Measurements from ENCODE around the gene MZB1.
"Not testable (repeated sequence)": the region's sequence is repeated elsewhere in the genome, so short reads cannot be mapped to it uniquely, and the experiment has no call there.

The MZB1 gene

GRCh38 chr5:139392678-139393496, 3.2 kb upstream of the MZB1 start:
- no peak for DNase-seq (ENCODE audit: low spot score)

GRCh38 chr5:139392324-139392677, 2.6 kb upstream of the MZB1 start:
- DNase-seq (ENCODE audit: low spot score): no peak

- DNase-seq (ENCODE audit: low spot score): no peak
Measured at GRCh38 chr5:139391570-139392323, 2.0 kb upstream of the MZB1 start.

- no peak for DNase-seq (ENCODE audit: low spot score)
Measured at GRCh38 chr5:139390639-139391569, 1.2 kb upstream of the MZB1 start.

- no peak for DNase-seq (ENCODE audit: low spot score)
Measured at GRCh38 chr5:139388198-139388821, 1.4 kb downstream of the MZB1 start.

- no peak for DNase-seq (ENCODE audit: low spot score)
Measured at GRCh38 chr5:139387611-139388197, 2.0 kb downstream of the MZB1 start.

- DNase-seq (ENCODE audit: low spot score): not testable (repeated sequence)
Measured at GRCh38 chr5:139386956-139387355, 2.8 kb downstream of the MZB1 start.

- DNase-seq (ENCODE audit: low spot score): no peak
Measured at GRCh38 chr5:139386050-139386438, 3.7 kb downstream of the MZB1 start.

GRCh38 chr5:139385061-139386049, 4.4 kb downstream of the MZB1 start:
- peak; percentile 55 for DNase-seq (ENCODE audit: low spot score)

- no peak for DNase-seq (ENCODE audit: low spot score)
Measured at GRCh38 chr5:139384591-139385051, 5.1 kb downstream of the MZB1 start.

- no peak for DNase-seq (ENCODE audit: low spot score)
Measured at GRCh38 chr5:139383993-139384590, 5.6 kb downstream of the MZB1 start.

- no peak for DNase-seq (ENCODE audit: low spot score)
Measured at GRCh38 chr5:139383275-139383992, 6.3 kb downstream of the MZB1 start, which contains the start of gene SLC23A1. SLC23A1 (minus strand) TSS chr5:139383297; CDS start chr5:139383253, 44 bp downstream.

- DNase-seq (ENCODE audit: low spot score): no peak
Measured at GRCh38 chr5:139382807-139383206, 6.9 kb downstream of the MZB1 start.

- DNase-seq (ENCODE audit: low spot score): no peak
Measured at GRCh38 chr5:139381837-139382761, 7.6 kb downstream of the MZB1 start.

GRCh38 chr5:139379626-139380449, 9.9 kb downstream of the MZB1 start:
- no peak for DNase-seq (ENCODE audit: low spot score)

GRCh38 chr5:139378941-139379361, 10.8 kb downstream of the MZB1 start:
- no peak for DNase-seq (ENCODE audit: low spot score)

Data from cerebellar cortex (tissue), 1 donor.